Measurements from ENCODE around the gene PLXNA2. TPM values are rescaled to one million over a fixed set of nuclear protein-coding genes. Genes with fewer than 3 reads are reported as not detected.

The PLXNA2 gene
- total and polyA plus RNA-seq, 2 of the 13 experiments (the other 11 are each of a cell fraction or from before 2014, with no cell fraction given): 1.1 to 2.1 TPM

DNA sequence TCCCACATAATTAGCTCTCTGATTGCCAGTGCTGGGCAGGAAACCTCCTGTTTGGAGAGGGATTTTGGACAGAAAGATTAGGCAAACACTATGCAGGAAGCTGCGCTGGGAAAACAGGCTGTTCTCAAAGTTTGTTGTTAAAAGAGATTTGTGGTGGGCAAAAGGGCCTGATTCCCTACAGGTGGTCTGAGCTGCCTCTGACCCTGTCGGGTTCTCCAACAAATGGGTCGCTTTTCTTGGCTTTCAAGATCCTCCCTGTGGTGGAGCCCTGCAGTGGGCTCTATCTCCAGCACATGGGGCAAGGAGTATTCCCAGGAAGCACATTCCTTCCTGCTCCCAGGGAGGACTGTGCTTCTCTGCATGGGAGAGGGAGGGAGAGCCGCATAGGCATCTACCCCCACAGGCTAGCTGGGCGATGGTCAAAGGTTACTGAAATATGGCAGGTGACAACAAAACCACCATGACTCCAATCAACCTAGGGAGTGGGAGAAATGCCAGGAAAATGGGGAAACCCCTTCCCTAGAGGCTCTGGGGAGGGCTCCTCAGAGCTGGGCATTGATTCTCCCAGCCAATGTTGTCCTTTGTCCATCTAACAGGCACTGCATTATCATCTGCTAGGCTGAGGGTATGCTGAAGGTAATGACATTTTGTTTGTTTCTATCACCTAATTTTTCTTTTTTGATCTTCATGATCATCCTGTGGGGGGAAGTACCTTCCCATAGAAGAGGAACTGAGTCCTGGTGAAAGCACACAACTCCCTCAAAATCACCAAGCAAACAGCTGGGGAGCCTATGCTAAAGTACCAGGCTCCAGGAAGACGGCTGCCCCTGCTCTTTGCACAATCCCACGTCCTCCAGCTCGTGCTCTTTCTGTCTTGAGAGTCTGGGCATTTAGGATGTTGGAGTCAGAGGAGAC lies 85.3 kb downstream of the PLXNA2 start (continued):
- TF ChIP-seq, protein P1, sequence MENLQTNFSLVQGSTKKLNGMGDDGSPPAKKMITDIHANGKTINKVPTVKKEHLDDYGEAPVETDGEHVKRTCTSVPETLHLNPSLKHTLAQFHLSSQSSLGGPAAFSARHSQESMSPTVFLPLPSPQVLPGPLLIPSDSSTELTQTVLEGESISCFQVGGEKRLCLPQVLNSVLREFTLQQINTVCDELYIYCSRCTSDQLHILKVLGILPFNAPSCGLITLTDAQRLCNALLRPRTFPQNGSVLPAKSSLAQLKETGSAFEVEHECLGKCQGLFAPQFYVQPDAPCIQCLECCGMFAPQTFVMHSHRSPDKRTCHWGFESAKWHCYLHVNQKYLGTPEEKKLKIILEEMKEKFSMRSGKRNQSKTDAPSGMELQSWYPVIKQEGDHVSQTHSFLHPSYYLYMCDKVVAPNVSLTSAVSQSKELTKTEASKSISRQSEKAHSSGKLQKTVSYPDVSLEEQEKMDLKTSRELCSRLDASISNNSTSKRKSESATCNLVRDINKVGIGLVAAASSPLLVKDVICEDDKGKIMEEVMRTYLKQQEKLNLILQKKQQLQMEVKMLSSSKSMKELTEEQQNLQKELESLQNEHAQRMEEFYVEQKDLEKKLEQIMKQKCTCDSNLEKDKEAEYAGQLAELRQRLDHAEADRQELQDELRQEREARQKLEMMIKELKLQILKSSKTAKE (CRISPR knock-in tag; IDR thresholded peaks at IDR 0.05; ENCODE audit: borderline replicate concordance): no peak
- TF ChIP-seq, protein P2, sequence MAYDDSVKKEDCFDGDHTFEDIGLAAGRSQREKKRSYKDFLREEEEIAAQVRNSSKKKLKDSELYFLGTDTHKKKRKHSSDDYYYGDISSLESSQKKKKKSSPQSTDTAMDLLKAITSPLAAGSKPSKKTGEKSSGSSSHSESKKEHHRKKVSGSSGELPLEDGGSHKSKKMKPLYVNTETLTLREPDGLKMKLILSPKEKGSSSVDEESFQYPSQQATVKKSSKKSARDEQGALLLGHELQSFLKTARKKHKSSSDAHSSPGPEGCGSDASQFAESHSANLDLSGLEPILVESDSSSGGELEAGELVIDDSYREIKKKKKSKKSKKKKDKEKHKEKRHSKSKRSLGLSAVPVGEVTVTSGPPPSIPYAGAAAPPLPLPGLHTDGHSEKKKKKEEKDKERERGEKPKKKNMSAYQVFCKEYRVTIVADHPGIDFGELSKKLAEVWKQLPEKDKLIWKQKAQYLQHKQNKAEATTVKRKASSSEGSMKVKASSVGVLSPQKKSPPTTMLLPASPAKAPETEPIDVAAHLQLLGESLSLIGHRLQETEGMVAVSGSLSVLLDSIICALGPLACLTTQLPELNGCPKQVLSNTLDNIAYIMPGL (CRISPR knock-in tag; IDR thresholded peaks at IDR 0.05; ENCODE audit: borderline replicate concordance in 1 of 2, low read depth in 1 of 2): no peak
- TF ChIP-seq, protein P3, sequence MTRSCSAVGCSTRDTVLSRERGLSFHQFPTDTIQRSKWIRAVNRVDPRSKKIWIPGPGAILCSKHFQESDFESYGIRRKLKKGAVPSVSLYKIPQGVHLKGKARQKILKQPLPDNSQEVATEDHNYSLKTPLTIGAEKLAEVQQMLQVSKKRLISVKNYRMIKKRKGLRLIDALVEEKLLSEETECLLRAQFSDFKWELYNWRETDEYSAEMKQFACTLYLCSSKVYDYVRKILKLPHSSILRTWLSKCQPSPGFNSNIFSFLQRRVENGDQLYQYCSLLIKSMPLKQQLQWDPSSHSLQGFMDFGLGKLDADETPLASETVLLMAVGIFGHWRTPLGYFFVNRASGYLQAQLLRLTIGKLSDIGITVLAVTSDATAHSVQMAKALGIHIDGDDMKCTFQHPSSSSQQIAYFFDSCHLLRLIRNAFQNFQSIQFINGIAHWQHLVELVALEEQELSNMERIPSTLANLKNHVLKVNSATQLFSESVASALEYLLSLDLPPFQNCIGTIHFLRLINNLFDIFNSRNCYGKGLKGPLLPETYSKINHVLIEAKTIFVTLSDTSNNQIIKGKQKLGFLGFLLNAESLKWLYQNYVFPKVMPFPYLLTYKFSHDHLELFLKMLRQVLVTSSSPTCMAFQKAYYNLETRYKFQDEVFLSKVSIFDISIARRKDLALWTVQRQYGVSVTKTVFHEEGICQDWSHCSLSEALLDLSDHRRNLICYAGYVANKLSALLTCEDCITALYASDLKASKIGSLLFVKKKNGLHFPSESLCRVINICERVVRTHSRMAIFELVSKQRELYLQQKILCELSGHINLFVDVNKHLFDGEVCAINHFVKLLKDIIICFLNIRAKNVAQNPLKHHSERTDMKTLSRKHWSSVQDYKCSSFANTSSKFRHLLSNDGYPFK (CRISPR knock-in tag; IDR thresholded peaks at IDR 0.05; ENCODE audit: borderline replicate concordance): no peak
- no peak for TF ChIP-seq ZKSCAN1 (IDR thresholded peaks at IDR 0.05; ENCODE audit: low read length)
- TF ChIP-seq ZSCAN31 (CRISPR knock-in tag; IDR thresholded peaks at IDR 0.05; ENCODE audit: low read depth): 0 out of 2 replicates have a peak, but pooled peaks have one; percentile 18
- TF ChIP-seq, protein P4, sequence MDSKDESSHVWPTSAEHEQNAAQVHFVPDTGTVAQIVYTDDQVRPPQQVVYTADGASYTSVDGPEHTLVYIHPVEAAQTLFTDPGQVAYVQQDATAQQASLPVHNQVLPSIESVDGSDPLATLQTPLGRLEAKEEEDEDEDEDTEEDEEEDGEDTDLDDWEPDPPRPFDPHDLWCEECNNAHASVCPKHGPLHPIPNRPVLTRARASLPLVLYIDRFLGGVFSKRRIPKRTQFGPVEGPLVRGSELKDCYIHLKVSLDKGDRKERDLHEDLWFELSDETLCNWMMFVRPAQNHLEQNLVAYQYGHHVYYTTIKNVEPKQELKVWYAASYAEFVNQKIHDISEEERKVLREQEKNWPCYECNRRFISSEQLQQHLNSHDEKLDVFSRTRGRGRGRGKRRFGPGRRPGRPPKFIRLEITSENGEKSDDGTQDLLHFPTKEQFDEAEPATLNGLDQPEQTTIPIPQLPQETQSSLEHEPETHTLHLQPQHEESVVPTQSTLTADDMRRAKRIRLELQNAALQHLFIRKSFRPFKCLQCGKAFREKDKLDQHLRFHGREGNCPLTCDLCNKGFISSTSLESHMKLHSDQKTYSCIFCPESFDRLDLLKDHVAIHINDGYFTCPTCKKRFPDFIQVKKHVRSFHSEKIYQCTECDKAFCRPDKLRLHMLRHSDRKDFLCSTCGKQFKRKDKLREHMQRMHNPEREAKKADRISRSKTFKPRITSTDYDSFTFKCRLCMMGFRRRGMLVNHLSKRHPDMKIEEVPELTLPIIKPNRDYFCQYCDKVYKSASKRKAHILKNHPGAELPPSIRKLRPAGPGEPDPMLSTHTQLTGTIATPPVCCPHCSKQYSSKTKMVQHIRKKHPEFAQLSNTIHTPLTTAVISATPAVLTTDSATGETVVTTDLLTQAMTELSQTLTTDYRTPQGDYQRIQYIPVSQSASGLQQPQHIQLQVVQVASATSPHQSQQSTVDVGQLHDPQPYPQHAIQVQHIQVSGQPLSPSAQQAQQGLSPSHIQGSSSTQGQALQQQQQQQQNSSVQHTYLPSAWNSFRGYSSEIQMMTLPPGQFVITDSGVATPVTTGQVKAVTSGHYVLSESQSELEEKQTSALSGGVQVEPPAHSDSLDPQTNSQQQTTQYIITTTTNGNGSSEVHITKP (CRISPR knock-in tag; IDR thresholded peaks at IDR 0.05; ENCODE audit: low read depth): peak; percentile 35; the same call in 1 of the 2 replicates
- peak; percentile 72; the same call in 1 of the 2 replicates for TF ChIP-seq MIER2 (CRISPR knock-in tag; IDR thresholded peaks at IDR 0.05)
- TF ChIP-seq DPF2 (CRISPR knock-in tag; IDR thresholded peaks at IDR 0.05; ENCODE audit: borderline replicate concordance, low read depth): peak; percentile 50
- TF ChIP-seq, protein P5, sequence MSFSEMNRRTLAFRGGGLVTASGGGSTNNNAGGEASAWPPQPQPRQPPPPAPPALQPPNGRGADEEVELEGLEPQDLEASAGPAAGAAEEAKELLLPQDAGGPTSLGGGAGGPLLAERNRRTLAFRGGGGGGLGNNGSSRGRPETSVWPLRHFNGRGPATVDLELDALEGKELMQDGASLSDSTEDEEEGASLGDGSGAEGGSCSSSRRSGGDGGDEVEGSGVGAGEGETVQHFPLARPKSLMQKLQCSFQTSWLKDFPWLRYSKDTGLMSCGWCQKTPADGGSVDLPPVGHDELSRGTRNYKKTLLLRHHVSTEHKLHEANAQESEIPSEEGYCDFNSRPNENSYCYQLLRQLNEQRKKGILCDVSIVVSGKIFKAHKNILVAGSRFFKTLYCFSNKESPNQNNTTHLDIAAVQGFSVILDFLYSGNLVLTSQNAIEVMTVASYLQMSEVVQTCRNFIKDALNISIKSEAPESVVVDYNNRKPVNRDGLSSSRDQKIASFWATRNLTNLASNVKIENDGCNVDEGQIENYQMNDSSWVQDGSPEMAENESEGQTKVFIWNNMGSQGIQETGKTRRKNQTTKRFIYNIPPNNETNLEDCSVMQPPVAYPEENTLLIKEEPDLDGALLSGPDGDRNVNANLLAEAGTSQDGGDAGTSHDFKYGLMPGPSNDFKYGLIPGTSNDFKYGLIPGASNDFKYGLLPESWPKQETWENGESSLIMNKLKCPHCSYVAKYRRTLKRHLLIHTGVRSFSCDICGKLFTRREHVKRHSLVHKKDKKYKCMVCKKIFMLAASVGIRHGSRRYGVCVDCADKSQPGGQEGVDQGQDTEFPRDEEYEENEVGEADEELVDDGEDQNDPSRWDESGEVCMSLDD (CRISPR knock-in tag; IDR thresholded peaks at IDR 0.05; ENCODE audit: borderline replicate concordance): no peak

Measured in HepG2 (cell line).